ENCODE results near the gene EPC1.

GRCh38 chr10:32367793-32368453 is 21.0 kb upstream of the EPC1 start:
- TF ChIP-seq, protein P1, sequence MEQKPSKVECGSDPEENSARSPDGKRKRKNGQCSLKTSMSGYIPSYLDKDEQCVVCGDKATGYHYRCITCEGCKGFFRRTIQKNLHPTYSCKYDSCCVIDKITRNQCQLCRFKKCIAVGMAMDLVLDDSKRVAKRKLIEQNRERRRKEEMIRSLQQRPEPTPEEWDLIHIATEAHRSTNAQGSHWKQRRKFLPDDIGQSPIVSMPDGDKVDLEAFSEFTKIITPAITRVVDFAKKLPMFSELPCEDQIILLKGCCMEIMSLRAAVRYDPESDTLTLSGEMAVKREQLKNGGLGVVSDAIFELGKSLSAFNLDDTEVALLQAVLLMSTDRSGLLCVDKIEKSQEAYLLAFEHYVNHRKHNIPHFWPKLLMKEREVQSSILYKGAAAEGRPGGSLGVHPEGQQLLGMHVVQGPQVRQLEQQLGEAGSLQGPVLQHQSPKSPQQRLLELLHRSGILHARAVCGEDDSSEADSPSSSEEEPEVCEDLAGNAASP (IDR thresholded peaks at IDR 0.05) = no peak
- TF ChIP-seq ZC3H11A (IDR thresholded peaks at IDR 0.05; ENCODE audit: low read depth, low read length) (no peak), SOX6 (IDR thresholded peaks at IDR 0.05) (no peak), EP300 (IDR thresholded peaks at IDR 0.05; ENCODE audit: low read length) (no peak), ZZZ3 (IDR thresholded peaks at IDR 0.05) (no peak), TEAD1 (CRISPR knock-in tag; IDR thresholded peaks at IDR 0.05) (no peak), KDM1A (IDR thresholded peaks at IDR 0.05) (no peak), NR2C1 (IDR thresholded peaks at IDR 0.05) (no peak), NR2C1 (tag; IDR thresholded peaks at IDR 0.05) (no peak), RAD21 (CRISPR knock-in tag; conservative IDR thresholded peaks at IDR 0.05 in 1 of 2, IDR thresholded peaks at IDR 0.05 in 1 of 2) (peak; percentile 66 to 71), ZNF695 (CRISPR knock-in tag; IDR thresholded peaks at IDR 0.05) (no peak), TFAM (CRISPR knock-in tag; conservative IDR thresholded peaks at IDR 0.05) (no peak), RBM25 (IDR thresholded peaks at IDR 0.05; ENCODE audit: low read depth, low read length, severe bottlenecking) (no peak)

All from K562 (cell line).